ENCODE measurements around the gene PSME2. TPM values are rescaled to one million over a fixed set of nuclear protein-coding genes. Genes with fewer than 3 reads are reported as not detected.

The PSME2 gene
- total and polyA plus RNA-seq, 2 donors (not counting 3 experiments of a cell fraction or from before 2014, with no cell fraction given), result 66.5 to 126 TPM

DNA sequence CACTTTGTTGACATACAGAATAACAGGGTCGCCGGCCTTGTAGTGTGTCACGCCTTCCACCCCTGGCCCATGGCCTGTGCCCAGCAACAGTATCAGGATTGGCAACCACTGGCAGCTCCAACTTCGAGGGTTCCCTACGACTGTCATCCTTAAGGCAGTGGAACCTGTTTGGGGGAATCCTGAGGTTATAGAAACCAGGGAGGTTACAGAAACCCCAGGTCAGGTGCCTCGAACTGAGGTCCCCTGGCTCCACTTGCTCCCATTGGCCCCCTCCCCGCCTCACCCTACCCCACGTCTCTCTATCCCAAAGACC is 48.4 kb upstream of the PSME2 start:
- H3K9me3 ChIP-seq (replicated peaks; ENCODE audit: control insufficient read depth, insufficient read depth, low read length), result no peaks in the 10 kb centered on the region
- DNase-seq (ENCODE audit: low read depth, low spot score), result no peak
- H3K9me1 ChIP-seq (replicated peaks; ENCODE audit: control insufficient read depth, extremely low read depth, insufficient read depth, low read length), result no peaks in the 10 kb centered on the region
- H3K79me2 ChIP-seq (ENCODE audit: control insufficient read depth, insufficient read depth, low read length), result peaks cover 35% of the 10 kb centered on the region
- no TSS peak for BruUV-seq (replicated peaks)
- peak overlapping the region; percentile 90 for H3K4me2 ChIP-seq (ENCODE audit: insufficient read depth, low read length)
- ChIA-PET POLR2A (interaction anchor here (0.7 to 1.2 kb wide), 2 partner anchors 14 kb away, joined by 3 to 5 read pairs; no protein-coding TSS in a partner anchor), CTCF (interaction anchor here (0.5 to 3.9 kb wide), 5 partner anchors 21 to 237 kb away, joined by 3 to 19 read pairs (median 3); partner anchors contain the start of gene MDP1)
- intact Hi-C loops (cut with micrococcal nuclease) (loop anchor here (1.0 to 2.0 kb wide), 3 partner anchors 18 to 38 kb away; partner anchors contain the start of genes CHMP4A, GMPR2 and NEDD8), dilution Hi-C loops (cut with MboI; ENCODE audit: extremely low pct_ligation_motif_present, low sequenced_read_pairs) (no loop called here)
- H3K9ac ChIP-seq (replicated peaks; ENCODE audit: extremely low read depth, insufficient read depth, low read length), result peak overlapping the region; percentile 94
- peaks cover 5 to 18% of the 10 kb centered on the region in 2 experiments for H3K36me3 ChIP-seq (ENCODE audit: control insufficient read depth in 2 of 2, extremely low read depth in 1 of 2, insufficient read depth in 2 of 2, low read length in 2 of 2)
- FAIRE-seq, result no peak
- no peaks in the 10 kb centered on the region for H3K27me3 ChIP-seq (ENCODE audit: control insufficient read depth in 2 of 2, insufficient read depth in 2 of 2, low read length in 2 of 2)
- no peaks in the 10 kb centered on the region for H4K20me1 ChIP-seq (replicated peaks; ENCODE audit: control insufficient read depth, extremely low read depth, insufficient read depth, low read length)
- H3K4me3 ChIP-seq (replicated peaks in 1 of 3; ENCODE audit: insufficient read depth in 1 of 3, low read depth in 1 of 3, low read length in 3 of 3), result peak overlapping the region; percentile 19 to 82 (median 69)
- peak overlapping the region; percentile 67 for H2AFZ ChIP-seq (ENCODE audit: low read depth, low read length)
- peaks cover 16% of the 10 kb centered on the region for H3K4me1 ChIP-seq (ENCODE audit: control insufficient read depth, extremely low read depth, insufficient read depth, low read length)
- TF ChIP-seq, protein P1, sequence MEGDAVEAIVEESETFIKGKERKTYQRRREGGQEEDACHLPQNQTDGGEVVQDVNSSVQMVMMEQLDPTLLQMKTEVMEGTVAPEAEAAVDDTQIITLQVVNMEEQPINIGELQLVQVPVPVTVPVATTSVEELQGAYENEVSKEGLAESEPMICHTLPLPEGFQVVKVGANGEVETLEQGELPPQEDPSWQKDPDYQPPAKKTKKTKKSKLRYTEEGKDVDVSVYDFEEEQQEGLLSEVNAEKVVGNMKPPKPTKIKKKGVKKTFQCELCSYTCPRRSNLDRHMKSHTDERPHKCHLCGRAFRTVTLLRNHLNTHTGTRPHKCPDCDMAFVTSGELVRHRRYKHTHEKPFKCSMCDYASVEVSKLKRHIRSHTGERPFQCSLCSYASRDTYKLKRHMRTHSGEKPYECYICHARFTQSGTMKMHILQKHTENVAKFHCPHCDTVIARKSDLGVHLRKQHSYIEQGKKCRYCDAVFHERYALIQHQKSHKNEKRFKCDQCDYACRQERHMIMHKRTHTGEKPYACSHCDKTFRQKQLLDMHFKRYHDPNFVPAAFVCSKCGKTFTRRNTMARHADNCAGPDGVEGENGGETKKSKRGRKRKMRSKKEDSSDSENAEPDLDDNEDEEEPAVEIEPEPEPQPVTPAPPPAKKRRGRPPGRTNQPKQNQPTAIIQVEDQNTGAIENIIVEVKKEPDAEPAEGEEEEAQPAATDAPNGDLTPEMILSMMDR (IDR thresholded peaks at IDR 0.05; ENCODE audit: extremely low read depth in 1 of 2, insufficient read depth in 1 of 2, low read depth in 1 of 2, low read length in 2 of 2), result no peak
- TF ChIP-seq, protein P2, sequence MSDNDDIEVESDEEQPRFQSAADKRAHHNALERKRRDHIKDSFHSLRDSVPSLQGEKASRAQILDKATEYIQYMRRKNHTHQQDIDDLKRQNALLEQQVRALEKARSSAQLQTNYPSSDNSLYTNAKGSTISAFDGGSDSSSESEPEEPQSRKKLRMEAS (IDR thresholded peaks at IDR 0.05; ENCODE audit: insufficient read depth, insufficient read length), result no peak
- TF ChIP-seq POLR2AphosphoS5 (IDR thresholded peaks at IDR 0.05; ENCODE audit: insufficient read depth, low read depth, low read length) (no peak), JUN (IDR thresholded peaks at IDR 0.05; ENCODE audit: borderline replicate concordance, insufficient read depth, insufficient read length, low read depth) (no peak), GATA2 (IDR thresholded peaks at IDR 0.05; ENCODE audit: insufficient read depth, insufficient read length, low read depth, low read length) (no peak), FOS (IDR thresholded peaks at IDR 0.05; ENCODE audit: borderline replicate concordance, insufficient read depth, low read length) (no peak), MYC (IDR thresholded peaks at IDR 0.05; ENCODE audit: low read depth, low read length) (no peak), EZH2 (IDR thresholded peaks at IDR 0.05; ENCODE audit: borderline replicate concordance, low read depth, low read length, severe bottlenecking) (no peak), POLR2A (IDR thresholded peaks at IDR 0.05; ENCODE audit: low read depth, low read length) (no peak)
- peak overlapping the region; percentile 93 for H3K27ac ChIP-seq (ENCODE audit: insufficient read depth, low read depth, low read length)
